Neural cell (in vitro differentiated cells): ENCODE results near the gene SMPD1. TPM values are rescaled to one million over a fixed set of nuclear protein-coding genes. Genes with fewer than 3 reads are reported as not detected.

ENCODE experiments used
- H2AFZ ChIP-seq: fragments of 200-600, 300-800 bp; sonication (generic), shearing (Covaris generic); 2 replicates; pipeline ENCODE4 v1.6.0; 2014; ENCODE audit warnings: low read depth, mild to moderate bottlenecking, antibody characterized with exemption, low read length, moderate library complexity
- H3F3A ChIP-seq: fragments of 200-600 bp; shearing (Covaris generic); 2 replicates; pipeline ENCODE4 v1.6.1; 2016; ENCODE audit warnings: mild to moderate bottlenecking, moderate library complexity, mixed read lengths, antibody characterized with exemption, low read length; ENCODE audit not compliant: insufficient read depth, poor library complexity, severe bottlenecking
- H3K27ac ChIP-seq: fragments of 200-600, 300-800 bp; sonication (generic), shearing (Covaris generic); 2 replicates; pipeline ENCODE4 v1.5.1; 2014; ENCODE audit warnings: mild to moderate bottlenecking, low read length, moderate library complexity
- H3K27me3 ChIP-seq: fragments of 300-800, 200-600 bp; sonication (generic), shearing (Covaris generic); 2 replicates; pipeline ENCODE4 v1.6.0; 2014; ENCODE audit warnings: mild to moderate bottlenecking, low read depth, low read length, moderate library complexity; ENCODE audit not compliant: insufficient read depth
- H3K36me3 ChIP-seq: fragments of 300-800, 200-600 bp; sonication (generic), shearing (Covaris generic); 2 replicates; pipeline ENCODE4 v1.5.1; 2014; ENCODE audit warnings: mild to moderate bottlenecking, antibody characterized with exemption, low read length, moderate library complexity; ENCODE audit not compliant: insufficient read depth
- H3K4me2 ChIP-seq: fragments of 300-800, 200-600 bp; sonication (generic), shearing (Covaris generic); 2 replicates; pipeline ENCODE4 v1.6.0; 2014; ENCODE audit warnings: mild to moderate bottlenecking, low read length
- H3K4me3 ChIP-seq: fragments of 300-800, 200-600 bp; sonication (generic), shearing (Covaris generic); 2 replicates; pipeline ENCODE4 v1.5.1; 2014; ENCODE audit warnings: mild to moderate bottlenecking, low read length, moderate library complexity
- H3K79me2 ChIP-seq: fragments of 200-600 bp; shearing (Covaris generic); replicated peaks from 2 replicates; pipeline ENCODE4 v1.6.0; 2014; ENCODE audit warnings: mild to moderate bottlenecking, low read length, moderate library complexity; ENCODE audit not compliant: insufficient read depth
- H3K9ac ChIP-seq: fragments of 300-800, 200-600 bp; sonication (generic), shearing (Covaris generic); 2 replicates; pipeline ENCODE4 v1.6.1; 2016; ENCODE audit warnings: mild to moderate bottlenecking, low read length, mixed read lengths
- H3K9me2 ChIP-seq: fragments of 200-600 bp; shearing (Covaris generic); 2 replicates; pipeline ENCODE4 v1.6.1; 2016; ENCODE audit warnings: mild to moderate bottlenecking, low read length, mixed read lengths; ENCODE audit not compliant: insufficient read depth
- H3K9me3 ChIP-seq: fragments of 200-600, 300-800 bp; sonication (generic), shearing (Covaris generic); 2 replicates; pipeline ENCODE4 v1.6.1; 2016; ENCODE audit warnings: mild to moderate bottlenecking, mixed run types, low read length, moderate library complexity, mixed read lengths
- H4K20me1 ChIP-seq: fragments of 200-600 bp; shearing (Covaris generic); 2 replicates; pipeline ENCODE4 v1.6.1; 2016; ENCODE audit warnings: mild to moderate bottlenecking, mixed run types; ENCODE audit not compliant: insufficient read depth
- CTCF ChIP-seq: fragments of 450-650 bp; IDR thresholded peaks from 2 replicates; pipeline ENCODE4 v1.5.1; 2014; ENCODE audit warnings: antibody characterized with exemption, mild to moderate bottlenecking, moderate library complexity; ENCODE audit not compliant: poor library complexity, severe bottlenecking
- EP300 ChIP-seq: fragments of 450-650 bp; conservative IDR thresholded peaks from 2 replicates; pipeline ENCODE4 v1.6.1; 2014; ENCODE audit warnings: antibody characterized with exemption, mild to moderate bottlenecking, moderate library complexity; ENCODE audit not compliant: poor library complexity, severe bottlenecking
- EZH2 ChIP-seq: fragments of 200-600, 300-800 bp; shearing (Covaris generic), sonication (generic); IDR thresholded peaks from 2 replicates; pipeline ENCODE4 v1.6.1; 2014; ENCODE audit warnings: antibody characterized with exemption, low read length, borderline replicate concordance, mild to moderate bottlenecking; ENCODE audit not compliant: insufficient read depth, poor library complexity, severe bottlenecking
- MXI1 ChIP-seq: fragments of 450-650 bp; conservative IDR thresholded peaks from 2 replicates; pipeline ENCODE4 v1.6.1; 2014; ENCODE audit warnings: antibody characterized with exemption, mild to moderate bottlenecking; ENCODE audit not compliant: poor library complexity, severe bottlenecking
- POLR2AphosphoS5 ChIP-seq: IDR thresholded peaks from 2 replicates; pipeline ENCODE4 v1.6.1; 2012
- RAD21 ChIP-seq: fragments of 450-650 bp; conservative IDR thresholded peaks from 2 replicates; pipeline ENCODE4 v1.6.1; 2014; ENCODE audit warnings: antibody characterized with exemption, mild to moderate bottlenecking, moderate library complexity
- REST ChIP-seq: IDR thresholded peaks from 2 replicates; pipeline ENCODE4 v1.6.1; 2012; ENCODE audit warnings: borderline replicate concordance
- SMC3 ChIP-seq: fragments of 450-650 bp; conservative IDR thresholded peaks from 2 replicates; pipeline ENCODE4 v1.6.1; 2014; ENCODE audit warnings: antibody characterized with exemption, mild to moderate bottlenecking, moderate library complexity; ENCODE audit not compliant: poor library complexity
- TAF1 ChIP-seq: IDR thresholded peaks from 2 replicates; pipeline ENCODE4 v1.6.1; 2012; ENCODE audit warnings: low read depth
- polyA plus RNA-seq: library from polyadenylated mRNA; depleted of rRNA; stranded (reverse); fragments of >200 nt; gene quantifications from 2 replicates; pipeline ENCODE4 v1.2.3, GENCODE V29; 2014

The SMPD1 gene
- polyA plus RNA-seq, 1 donor from 2014 or later: 30.0 TPM

GRCh38 chr11:6417907-6418556 is 27.8 kb downstream of the SMPD1 start:
- Histone ChIP-seq H3K27me3 (no peaks in the 10 kb centered on the region), H2AFZ (peak overlapping the region; percentile 73), H4K20me1 (no peaks in the 10 kb centered on the region), H3K36me3 (peaks cover 7% of the 10 kb centered on the region), H3K9me3 (no peaks in the 10 kb centered on the region), H3K9ac (peak overlapping the region; percentile 99), H3K79me2 (peaks cover 64% of the 10 kb centered on the region), H3K9me2 (no peaks in the 10 kb centered on the region), H3K27ac (peak overlapping the region; percentile 96), H3K4me3 (peak overlapping the region; percentile 96), H3F3A (no peaks in the 10 kb centered on the region), H3K4me2 (peak overlapping the region; percentile 89)
- peak; percentile 22 for TF ChIP-seq POLR2AphosphoS5
- TF ChIP-seq MXI1: no peak

- Histone ChIP-seq H3K9me3 (no peaks in the 10 kb centered on the region), H2AFZ (peak overlapping the region; percentile 73), H4K20me1 (no peaks in the 10 kb centered on the region), H3F3A (no peaks in the 10 kb centered on the region), H3K9me2 (no peaks in the 10 kb centered on the region), H3K9ac (peak overlapping the region; percentile 99), H3K27ac (peak overlapping the region; percentile 96), H3K27me3 (no peaks in the 10 kb centered on the region), H3K4me3 (peak overlapping the region; percentile 96), H3K4me2 (peak overlapping the region; percentile 89), H3K36me3 (peaks cover 7% of the 10 kb centered on the region), H3K79me2 (peaks cover 63% of the 10 kb centered on the region)
- TF ChIP-seq SMC3: no peak
- no peak for TF ChIP-seq EP300
- TF ChIP-seq CTCF: no peak
- TF ChIP-seq REST: no peak
- no peak for TF ChIP-seq POLR2AphosphoS5
- no peak for TF ChIP-seq EZH2
- TF ChIP-seq MXI1: no peak
- TF ChIP-seq TAF1: no peak
- TF ChIP-seq RAD21: no peak
These were observed 28.3 kb downstream of the SMPD1 start for GRCh38 chr11:6418557-6419008.
